ENCODE data around the gene CD96. TPM values are rescaled to one million over a fixed set of nuclear protein-coding genes. Genes with fewer than 3 reads are reported as not detected.

CD96 gene
- total RNA-seq, 1 experiment from 2014 or later: not detected

DNA sequence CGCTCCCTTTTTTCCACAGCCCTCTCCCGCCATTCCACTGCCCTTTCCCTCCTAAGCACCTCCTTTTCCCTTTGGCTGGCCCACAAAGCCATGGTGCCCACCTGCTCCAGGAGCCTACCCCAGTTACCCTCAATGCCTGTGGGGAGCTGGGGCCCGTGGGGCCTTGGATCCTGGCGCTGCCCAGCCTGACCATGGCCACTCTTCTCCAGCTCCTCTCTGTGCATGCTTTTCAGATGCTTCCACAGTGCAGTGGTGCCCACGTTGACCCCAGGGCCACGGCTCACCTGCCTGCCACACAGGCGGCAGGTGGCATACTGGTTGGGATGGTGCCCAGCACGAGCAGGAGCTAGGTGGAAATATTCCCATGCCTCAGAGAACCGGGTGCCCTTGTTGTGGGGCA, 51.7 kb downstream of the CD96 start:
- no peak overlapping the region for H4K91ac ChIP-seq (ENCODE audit: insufficient read length, low read depth, low read length)
- H3K27me3 ChIP-seq (ENCODE audit: insufficient read depth, low read length): no peaks in the 10 kb centered on the region
- H2BK12ac ChIP-seq (ENCODE audit: insufficient read length, low read depth, low read length): no peak overlapping the region
- no peak overlapping the region for H3K14ac ChIP-seq (ENCODE audit: insufficient read depth, low read length)
- H3K18ac ChIP-seq (ENCODE audit: insufficient read length, low read depth, low read length): no peak overlapping the region
- no peak overlapping the region for H3T11ph ChIP-seq (ENCODE audit: low read length)
- DNase-seq: no peak
- H3K4me1 ChIP-seq (ENCODE audit: insufficient read depth, low read length): no peaks in the 10 kb centered on the region
- H3K4ac ChIP-seq (ENCODE audit: low read depth, low read length): no peak overlapping the region
- no peaks in the 10 kb centered on the region for H3K9me3 ChIP-seq (ENCODE audit: control insufficient read depth, low read depth, low read length)
- no peaks in the 10 kb centered on the region for H3K27me3 Mint-ChIP-seq (ENCODE audit: low read depth)
- no peaks in the 10 kb centered on the region for H4K20me1 ChIP-seq (ENCODE audit: control insufficient read depth, insufficient read depth, insufficient read length)
- no peak overlapping the region for H2BK20ac ChIP-seq (ENCODE audit: low read depth, low read length, poor library complexity, severe bottlenecking)
- no peak overlapping the region for H2AFZ ChIP-seq (ENCODE audit: low read length)
- H4K5ac ChIP-seq (ENCODE audit: insufficient read length, low read depth, low read length): no peak overlapping the region
- TF ChIP-seq, protein P1, sequence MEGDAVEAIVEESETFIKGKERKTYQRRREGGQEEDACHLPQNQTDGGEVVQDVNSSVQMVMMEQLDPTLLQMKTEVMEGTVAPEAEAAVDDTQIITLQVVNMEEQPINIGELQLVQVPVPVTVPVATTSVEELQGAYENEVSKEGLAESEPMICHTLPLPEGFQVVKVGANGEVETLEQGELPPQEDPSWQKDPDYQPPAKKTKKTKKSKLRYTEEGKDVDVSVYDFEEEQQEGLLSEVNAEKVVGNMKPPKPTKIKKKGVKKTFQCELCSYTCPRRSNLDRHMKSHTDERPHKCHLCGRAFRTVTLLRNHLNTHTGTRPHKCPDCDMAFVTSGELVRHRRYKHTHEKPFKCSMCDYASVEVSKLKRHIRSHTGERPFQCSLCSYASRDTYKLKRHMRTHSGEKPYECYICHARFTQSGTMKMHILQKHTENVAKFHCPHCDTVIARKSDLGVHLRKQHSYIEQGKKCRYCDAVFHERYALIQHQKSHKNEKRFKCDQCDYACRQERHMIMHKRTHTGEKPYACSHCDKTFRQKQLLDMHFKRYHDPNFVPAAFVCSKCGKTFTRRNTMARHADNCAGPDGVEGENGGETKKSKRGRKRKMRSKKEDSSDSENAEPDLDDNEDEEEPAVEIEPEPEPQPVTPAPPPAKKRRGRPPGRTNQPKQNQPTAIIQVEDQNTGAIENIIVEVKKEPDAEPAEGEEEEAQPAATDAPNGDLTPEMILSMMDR (conservative IDR thresholded peaks at IDR 0.05): no peak
- H3K9ac ChIP-seq (ENCODE audit: extremely low read depth, insufficient read length, low read length): no peak overlapping the region
- no peak overlapping the region for H3K27ac Mint-ChIP-seq
- no peaks in the 10 kb centered on the region for H3K23me2 ChIP-seq (ENCODE audit: insufficient read length, low read depth, low read length, poor library complexity, severe bottlenecking)
- H2BK5ac ChIP-seq (ENCODE audit: insufficient read length, low read length): no peak overlapping the region
- H3K4me3 Mint-ChIP-seq: no peak overlapping the region; a peak in 1 of 5 replicates
- H2AK5ac ChIP-seq (ENCODE audit: insufficient read length, low read length): no peak overlapping the region
- no peak overlapping the region for H3K4me2 ChIP-seq (ENCODE audit: insufficient read depth, insufficient read length, low read length)
- H3K4me1 Mint-ChIP-seq: no peaks in the 10 kb centered on the region
- H2BK120ac ChIP-seq (ENCODE audit: low read depth, low read length, poor library complexity, severe bottlenecking): no peak overlapping the region
- H3K23ac ChIP-seq (ENCODE audit: insufficient read length, low read depth, low read length): no peak overlapping the region
- no peak overlapping the region for H2BK15ac ChIP-seq (ENCODE audit: low read depth, low read length)
- H3K36me3 Mint-ChIP-seq (ENCODE audit: insufficient read depth in 1 of 3, low read depth in 3 of 3): no peaks in the 10 kb centered on the region
- no peak overlapping the region for H4K8ac ChIP-seq (replicated peaks; ENCODE audit: insufficient read length, low read depth, low read length)
- no peaks in the 10 kb centered on the region for H3K79me2 ChIP-seq (ENCODE audit: insufficient read depth, low read length)
- no peaks in the 10 kb centered on the region for H3K79me1 ChIP-seq (ENCODE audit: insufficient read depth, low read depth, low read length, poor library complexity, severe bottlenecking)
- H3K56ac ChIP-seq (ENCODE audit: insufficient read length, low read depth, low read length): no peak overlapping the region
- peaks cover 0 to 3% of the 10 kb centered on the region in 2 experiments; a peak in 1 of 5 replicates for H3K9me3 Mint-ChIP-seq
- no CpG with 5 or more reads among the region's 9 CpGs for WGBS (ENCODE audit: extremely low coverage, insufficient read length, low lambda C conversion rate)
- no peak overlapping the region for H3K27ac ChIP-seq (ENCODE audit: insufficient read length, low read depth, low read length)
